Measurements from ENCODE around the gene NTNG2. TPM values are rescaled to one million over a fixed set of nuclear protein-coding genes. Genes with fewer than 3 reads are reported as not detected.

NTNG2 gene
- total and polyA plus RNA-seq, 12 donors = 0.37 to 21.6 (median 4.7) TPM

DNA sequence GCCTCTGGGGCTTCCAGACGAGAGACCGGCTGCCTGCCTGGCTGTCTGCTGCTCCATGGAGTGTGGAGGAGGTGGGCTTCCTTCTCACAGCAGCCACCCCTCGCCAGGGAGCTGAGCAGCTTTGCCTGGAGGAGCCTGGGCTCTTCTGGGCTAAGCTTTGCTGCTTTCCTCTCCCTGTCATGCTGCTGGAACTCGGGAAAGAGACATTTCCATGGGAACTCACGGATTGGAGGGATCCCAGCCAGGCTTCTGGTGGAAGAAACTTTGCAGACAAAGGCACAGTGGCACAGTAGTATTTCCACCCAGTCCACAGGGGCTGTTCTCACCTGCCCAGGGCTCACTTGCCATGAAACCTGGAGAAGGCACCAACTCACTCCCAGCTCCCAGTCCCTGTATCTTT is 5.6 kb upstream of the NTNG2 start:
- H3K9me3 ChIP-seq (replicated peaks in 1 of 3) = no peaks in the 10 kb centered on the region
- H3K27me3 ChIP-seq = no peaks in the 10 kb centered on the region
- intact Hi-C loops (cut with DNase I) = no loop called here
- H3K4me3 ChIP-seq = no peak overlapping the region
- DNase-seq = no peak
- WGBS, 4 donors = 30 to 37% (median 34%) methylated on average over 5 of the region's 5 CpGs
- TF ChIP-seq POLR2A (IDR thresholded peaks at IDR 0.05) = no peak
- TF ChIP-seq, protein P1, sequence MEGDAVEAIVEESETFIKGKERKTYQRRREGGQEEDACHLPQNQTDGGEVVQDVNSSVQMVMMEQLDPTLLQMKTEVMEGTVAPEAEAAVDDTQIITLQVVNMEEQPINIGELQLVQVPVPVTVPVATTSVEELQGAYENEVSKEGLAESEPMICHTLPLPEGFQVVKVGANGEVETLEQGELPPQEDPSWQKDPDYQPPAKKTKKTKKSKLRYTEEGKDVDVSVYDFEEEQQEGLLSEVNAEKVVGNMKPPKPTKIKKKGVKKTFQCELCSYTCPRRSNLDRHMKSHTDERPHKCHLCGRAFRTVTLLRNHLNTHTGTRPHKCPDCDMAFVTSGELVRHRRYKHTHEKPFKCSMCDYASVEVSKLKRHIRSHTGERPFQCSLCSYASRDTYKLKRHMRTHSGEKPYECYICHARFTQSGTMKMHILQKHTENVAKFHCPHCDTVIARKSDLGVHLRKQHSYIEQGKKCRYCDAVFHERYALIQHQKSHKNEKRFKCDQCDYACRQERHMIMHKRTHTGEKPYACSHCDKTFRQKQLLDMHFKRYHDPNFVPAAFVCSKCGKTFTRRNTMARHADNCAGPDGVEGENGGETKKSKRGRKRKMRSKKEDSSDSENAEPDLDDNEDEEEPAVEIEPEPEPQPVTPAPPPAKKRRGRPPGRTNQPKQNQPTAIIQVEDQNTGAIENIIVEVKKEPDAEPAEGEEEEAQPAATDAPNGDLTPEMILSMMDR (IDR thresholded peaks at IDR 0.05) = no peak
- H3K4me1 ChIP-seq (replicated peaks in 1 of 2) = peaks cover 0 to 7% of the 10 kb centered on the region in 2 donors
- no peaks in the 10 kb centered on the region for H3K36me3 ChIP-seq (replicated peaks in 1 of 2)
- H3K27ac ChIP-seq = no peak overlapping the region

DNA sequence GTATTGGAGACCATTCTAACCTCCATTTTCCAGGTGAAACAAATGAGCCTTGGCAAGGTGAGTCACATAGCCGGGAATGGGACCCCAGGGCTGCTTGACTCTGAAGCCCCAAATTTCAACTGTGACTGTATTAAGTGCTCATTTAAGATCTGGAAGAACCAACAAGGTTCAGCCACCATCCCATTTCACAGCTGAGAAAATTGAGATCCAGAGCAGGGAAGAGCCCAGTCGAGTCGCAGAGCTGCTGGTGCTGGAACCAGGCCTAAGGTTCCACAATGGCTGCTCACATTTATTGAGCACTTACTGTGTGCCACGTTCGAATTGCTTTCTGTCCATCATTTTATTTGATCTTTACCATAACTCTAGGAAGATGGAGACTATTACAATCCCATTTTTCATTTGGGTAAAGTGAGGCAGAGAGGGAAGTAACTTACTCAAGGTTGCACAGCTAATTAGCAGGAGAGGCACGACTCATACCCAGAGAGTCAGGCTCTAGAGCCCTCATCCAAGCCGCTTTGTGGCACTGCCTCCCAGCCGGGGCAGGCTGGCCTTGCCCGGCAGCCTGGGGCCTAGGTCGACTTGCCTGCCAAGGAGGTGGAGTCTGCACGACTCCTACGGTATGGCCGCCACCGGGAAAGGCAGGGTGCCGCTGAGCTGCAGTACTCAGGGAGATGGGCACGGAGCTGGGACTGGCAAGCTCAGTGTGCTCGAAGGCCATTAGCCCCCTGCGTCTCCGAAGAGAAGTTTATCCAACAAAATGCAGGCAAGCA is 4.3 kb upstream of the NTNG2 start:
- H3K4me3 ChIP-seq = no peak overlapping the region
- 51 to 76% (median 71%) methylated on average over 5 to 19 of the region's 19 CpGs for WGBS, 4 donors
- no peaks in the 10 kb centered on the region for H3K36me3 ChIP-seq (replicated peaks in 1 of 2)
- intact Hi-C loops (cut with DNase I) = no loop called here
- H3K27ac ChIP-seq = no peak overlapping the region
- H3K9me3 ChIP-seq (replicated peaks in 1 of 3) = no peaks in the 10 kb centered on the region
- no peaks in the 10 kb centered on the region for H3K27me3 ChIP-seq
- peak in 3 of 7 donors; percentile 34 to 51 (median 41) for DNase-seq
- H3K4me1 ChIP-seq (replicated peaks in 1 of 2) = peaks cover under 1 to 10% of the 10 kb centered on the region in 2 donors
- no peak for TF ChIP-seq POLR2A (IDR thresholded peaks at IDR 0.05)
- TF ChIP-seq, protein P1 (IDR thresholded peaks at IDR 0.05) = no peak

DNA sequence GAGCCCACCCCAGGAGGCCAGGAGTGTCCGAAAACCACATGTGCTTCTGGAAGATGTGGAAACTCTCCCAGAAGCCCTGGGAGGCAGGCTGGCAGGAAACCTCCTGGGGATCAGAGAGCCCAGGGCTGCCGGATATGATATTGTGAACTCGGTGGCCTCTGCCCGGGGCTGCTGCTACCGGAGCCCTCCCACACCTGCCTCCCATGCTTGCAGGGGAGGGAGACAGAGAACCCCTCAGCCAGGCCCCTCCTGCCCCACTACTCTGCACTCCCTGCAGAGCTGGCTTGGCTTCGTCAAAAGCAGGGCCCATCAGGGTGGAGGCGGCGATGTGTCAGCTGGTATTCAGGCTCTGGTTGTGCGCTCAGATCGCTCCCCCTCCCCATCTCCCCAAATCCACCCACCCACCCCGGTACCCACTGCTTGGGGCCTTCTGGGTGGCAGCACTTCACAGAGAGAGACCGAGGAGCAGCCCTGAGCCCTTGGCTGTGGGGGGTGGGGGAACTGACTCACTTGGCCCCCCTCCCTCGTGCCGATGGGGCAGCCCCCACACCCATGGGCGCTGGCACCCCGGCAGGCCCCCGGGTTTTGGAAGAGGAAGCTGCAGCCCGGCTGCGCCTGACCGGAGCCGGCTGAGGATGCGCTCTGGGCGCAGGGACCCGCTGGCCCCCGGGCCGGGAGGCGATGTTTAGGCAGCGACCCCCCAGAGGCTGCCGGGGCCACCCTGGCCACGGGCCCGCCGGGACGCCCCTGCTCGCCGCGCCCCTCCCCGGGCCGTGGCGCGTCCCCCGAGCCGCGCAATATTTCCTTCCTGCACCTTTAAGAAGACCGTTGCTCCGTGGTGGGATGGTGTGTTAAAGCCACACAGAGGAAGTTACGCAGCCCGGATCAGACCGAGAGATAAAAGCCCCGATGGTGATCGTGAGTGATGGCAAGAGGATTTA is 786 bp upstream of the NTNG2 start:
- peaks cover 19 to 41% of the 10 kb centered on the region in 2 donors for H3K4me1 ChIP-seq (replicated peaks in 1 of 2)
- H3K36me3 ChIP-seq (replicated peaks in 1 of 2) = no peaks in the 10 kb centered on the region
- H3K27me3 ChIP-seq = peaks cover 17% of the 10 kb centered on the region
- peak; percentile 38 to 71 (median 59) for DNase-seq
- H3K4me3 ChIP-seq = peak overlapping the region in 2 of 4 donors; percentile 30 to 95
- no peak for TF ChIP-seq POLR2A (IDR thresholded peaks at IDR 0.05)
- TF ChIP-seq, protein P1 (IDR thresholded peaks at IDR 0.05) = no peak
- intact Hi-C loops (cut with DNase I) = loop anchor here in 1 of 2 donors (10.0 kb wide), 1 partner anchor 756 kb away; no protein-coding TSS in a partner anchor
- H3K27ac ChIP-seq = peak overlapping the region in 1 of 5 donors; percentile 69
- WGBS, 4 donors = 3 to 7% (median 6%) methylated on average over 38 to 50 of the region's 50 CpGs; no CpG with 5 or more reads in 1 of the 4 donors
- no peaks in the 10 kb centered on the region for H3K9me3 ChIP-seq (replicated peaks in 1 of 3)

Measured in adrenal gland (tissue), 12 donors.